Measurements from ENCODE around the gene ADAM11.

GRCh38 chr17:44751331-44751730, 7.5 kb upstream of the ADAM11 start:
- TF ChIP-seq, protein P1, sequence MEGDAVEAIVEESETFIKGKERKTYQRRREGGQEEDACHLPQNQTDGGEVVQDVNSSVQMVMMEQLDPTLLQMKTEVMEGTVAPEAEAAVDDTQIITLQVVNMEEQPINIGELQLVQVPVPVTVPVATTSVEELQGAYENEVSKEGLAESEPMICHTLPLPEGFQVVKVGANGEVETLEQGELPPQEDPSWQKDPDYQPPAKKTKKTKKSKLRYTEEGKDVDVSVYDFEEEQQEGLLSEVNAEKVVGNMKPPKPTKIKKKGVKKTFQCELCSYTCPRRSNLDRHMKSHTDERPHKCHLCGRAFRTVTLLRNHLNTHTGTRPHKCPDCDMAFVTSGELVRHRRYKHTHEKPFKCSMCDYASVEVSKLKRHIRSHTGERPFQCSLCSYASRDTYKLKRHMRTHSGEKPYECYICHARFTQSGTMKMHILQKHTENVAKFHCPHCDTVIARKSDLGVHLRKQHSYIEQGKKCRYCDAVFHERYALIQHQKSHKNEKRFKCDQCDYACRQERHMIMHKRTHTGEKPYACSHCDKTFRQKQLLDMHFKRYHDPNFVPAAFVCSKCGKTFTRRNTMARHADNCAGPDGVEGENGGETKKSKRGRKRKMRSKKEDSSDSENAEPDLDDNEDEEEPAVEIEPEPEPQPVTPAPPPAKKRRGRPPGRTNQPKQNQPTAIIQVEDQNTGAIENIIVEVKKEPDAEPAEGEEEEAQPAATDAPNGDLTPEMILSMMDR (IDR thresholded peaks at IDR 0.05): no peak
- TF ChIP-seq POLR2A (IDR thresholded peaks at IDR 0.05): no peak
